A549 (cell line): ENCODE measurements around the gene ADARB2. TPM values are rescaled to one million over a fixed set of nuclear protein-coding genes. Genes with fewer than 3 reads are reported as not detected.

ENCODE experiments used
- ATAC-seq, 2 experiments: fragments of 200-7000 bp in 1 of 2; fragments of >200 bp in 1 of 2; cut with Nextera tagmentation in 1 of 2; cut with Tn5 transposase in 1 of 2; 3 replicates each; pipeline versions ENCODE4 v1.8.0 to v1.9.1; 2018 to 2020; ENCODE audit warnings: mild to moderate bottlenecking in 1 of 2, moderate library complexity in 1 of 2
- CTCF ChIA-PET: fragments of 300-600 bp; sonication (Branson Sonifier 250); formaldehyde crosslinking; extraction: SDS; loops from one replicate; lab custom pipeline; 2021; ENCODE audit warnings: antibody characterized with exemption, inconsistent platforms; lab: Yijun Ruan, JAX
- POLR2A ChIA-PET: fragments of 350-600 bp; formaldehyde crosslinking; extraction: SDS; loops from one replicate; lab custom pipeline; 2021; ENCODE audit warnings: antibody characterized with exemption, inconsistent platforms; lab: Yijun Ruan, JAX
- DNase-seq, 2 experiments: peaks; one replicate each; pipeline versions ENCODE4 v3.0.0 to v3.0.0-alpha.2; 2011 to 2016; ENCODE audit warnings: low read depth in 1 of 2, low spot score in 1 of 2
- FAIRE-seq: peaks from 2 replicates; lab custom pipeline; 2011; peaks lifted over from hg19 to GRCh38; lab: Jason Lieb, UNC
- H3K27ac ChIP-seq, 2 experiments: fragments of >200 bp; sonication (Bioruptor Twin); formaldehyde crosslinking; 3 replicates each; pipeline ENCODE4 v1.5.1; 2016 to 2017
- H3K4me1 ChIP-seq: fragments of >200 bp; sonication (Bioruptor Twin); formaldehyde crosslinking; 3 replicates; pipeline ENCODE4 v1.6.1; 2016
- H3K4me2 ChIP-seq: fragments of >200 bp; sonication (Bioruptor Twin); formaldehyde crosslinking; 3 replicates; pipeline ENCODE4 v1.6.1; 2016
- H3K4me3 ChIP-seq: fragments of >200 bp; sonication (Bioruptor Twin); formaldehyde crosslinking; 3 replicates; pipeline ENCODE4 v1.5.1; 2016
- H3K9me3 ChIP-seq: fragments of >200 bp; sonication (Bioruptor Twin); formaldehyde crosslinking; 3 replicates; pipeline ENCODE4 v1.6.1; 2016
- BHLHE40 ChIP-seq: IDR thresholded peaks from 2 replicates; pipeline ENCODE4 v1.6.1; 2012; ENCODE audit warnings: low read depth, low read length, inconsistent platforms
- CBX2 ChIP-seq: fragments of 200-600 bp; sonication (generic); IDR thresholded peaks from 2 replicates; pipeline ENCODE4 v1.6.1; 2016; ENCODE audit warnings: low read depth, mild to moderate bottlenecking, borderline replicate concordance
- CBX8 ChIP-seq: fragments of 200-600 bp; sonication (generic); IDR thresholded peaks from 2 replicates; pipeline ENCODE4 v1.6.1; 2016
- CHD4 ChIP-seq: fragments of 200-600 bp; sonication (generic); IDR thresholded peaks from 2 replicates; pipeline ENCODE4 v1.6.1; 2016; ENCODE audit warnings: antibody characterized with exemption, mild to moderate bottlenecking, borderline replicate concordance
- FOSL2 ChIP-seq, 2 experiments: fragments of 450-650 bp in 1 of 2; fragments of >200 bp in 1 of 2; sonication (Bioruptor Twin) in 1 of 2; formaldehyde crosslinking; IDR thresholded peaks; 2 replicates each; pipeline versions ENCODE4 v1.5.0 to v1.6.1; 2016 to 2020; ENCODE audit warnings: mild to moderate bottlenecking in 1 of 2, moderate library complexity in 1 of 2
- FOXS1 ChIP-seq: fragments of 250-450 bp; sonication (Bioruptor Pico); IDR thresholded peaks from 2 replicates; pipeline ENCODE4 v1.5.0; 2020; ENCODE audit warnings: mild to moderate bottlenecking, moderate library complexity
- GATA3 ChIP-seq: IDR thresholded peaks from 2 replicates; pipeline ENCODE4 v1.6.1; 2012; ENCODE audit warnings: borderline replicate concordance
- HDAC2 ChIP-seq: fragments of 200-600 bp; sonication (generic); IDR thresholded peaks from 2 replicates; pipeline ENCODE4 v1.6.1; 2016
- HES2 ChIP-seq: fragments of >200 bp; sonication (Bioruptor Twin); formaldehyde crosslinking; IDR thresholded peaks from 2 replicates; pipeline ENCODE4 v1.6.1; 2016
- HEYL ChIP-seq: fragments of 250-450 bp; sonication (Bioruptor Pico); IDR thresholded peaks from 2 replicates; pipeline ENCODE4 v1.8.0; 2021; ENCODE audit warnings: mild to moderate bottlenecking, moderate library complexity
- HOXA7 ChIP-seq: fragments of 250-450 bp; sonication (Bioruptor Pico); IDR thresholded peaks from 2 replicates; pipeline ENCODE4 v1.5.0; 2020; ENCODE audit warnings: mild to moderate bottlenecking, moderate library complexity
- JUNB ChIP-seq: fragments of >200 bp; sonication (Bioruptor Twin); formaldehyde crosslinking; IDR thresholded peaks from 2 replicates; pipeline ENCODE4 v1.6.1; 2016
- KDM1A ChIP-seq: fragments of 200-600 bp; sonication (generic); IDR thresholded peaks from 2 replicates; pipeline ENCODE4 v1.6.1; 2016; ENCODE audit warnings: low read depth, mild to moderate bottlenecking
- KDM5A ChIP-seq: fragments of 200-600 bp; sonication (generic); IDR thresholded peaks from 2 replicates; pipeline ENCODE4 v1.6.1; 2016; ENCODE audit warnings: antibody characterized with exemption, mild to moderate bottlenecking
- MAX ChIP-seq: IDR thresholded peaks from 2 replicates; pipeline ENCODE4 v1.6.1; 2012
- MAZ ChIP-seq: fragments of 150-350 bp; IDR thresholded peaks from 2 replicates; pipeline ENCODE4 v1.6.1; 2014; ENCODE audit warnings: antibody characterized with exemption, low read depth, low read length, borderline replicate concordance
- NR3C1 ChIP-seq: fragments of >200 bp; sonication (Bioruptor Twin); formaldehyde crosslinking; IDR thresholded peaks from 3 replicates; pipeline ENCODE4 v1.6.1; 2017
- RARB ChIP-seq: fragments of 250-450 bp; sonication (Bioruptor Pico); IDR thresholded peaks from 2 replicates; pipeline ENCODE4 v1.8.0; 2021; ENCODE audit warnings: mild to moderate bottlenecking, moderate library complexity
- RCOR1 ChIP-seq: fragments of 150-350 bp; IDR thresholded peaks from 2 replicates; pipeline ENCODE4 v1.6.1; 2014; ENCODE audit warnings: antibody characterized with exemption, low read length, low read depth
- RFX5 ChIP-seq: fragments of 450-650 bp; IDR thresholded peaks from 2 replicates; pipeline ENCODE4 v1.7.1; 2014; ENCODE audit warnings: antibody characterized with exemption, mild to moderate bottlenecking, moderate library complexity
- SMC3 ChIP-seq: fragments of >200 bp; sonication (Bioruptor Twin); formaldehyde crosslinking; IDR thresholded peaks from 3 replicates; pipeline ENCODE4 v1.6.1; 2018; ENCODE audit warnings: inconsistent platforms
- SREBF2 ChIP-seq: fragments of 450-650 bp; IDR thresholded peaks from 2 replicates; pipeline ENCODE4 v1.6.1; 2014; ENCODE audit warnings: mild to moderate bottlenecking, moderate library complexity
- ZNF302 ChIP-seq: fragments of 250-450 bp; sonication (Bioruptor Pico); IDR thresholded peaks from 2 replicates; pipeline ENCODE4 v1.9.0; 2021; ENCODE audit warnings: inconsistent platforms, mild to moderate bottlenecking, moderate library complexity
- WGBS: methylation state at CpG from one replicate; pipeline ENCODE4 v1.1.6; 2017; ENCODE audit errors: missing lambda C conversion rate; 5-methylcytosine and 5-hydroxymethylcytosine counted together
- polyA plus RNA-seq, 4 experiments: library from polyadenylated mRNA; depleted of rRNA in 3 of 4; stranded (reverse); fragments of >200 nt; fragmentation: RNase III in 1 of 4; extraction: RNeasy Plus Mini Kit Qiagen cat#74134 plus additional on column Dnase treatment in 1 of 4; gene quantifications; 2 replicates in 3 of 4; 3 replicates in 1 of 4; pipeline ENCODE4 v1.2.3, GENCODE V29; 2011 to 2017
- TF ChIP-seq, protein P1 (sequence below): IDR thresholded peaks from 2 replicates; pipeline ENCODE4 v1.6.1; 2012; ENCODE audit warnings: low read depth, borderline replicate concordance
- TF ChIP-seq, protein P2 (sequence below): IDR thresholded peaks from 2 replicates; pipeline ENCODE4 v1.6.1; 2012
- TF ChIP-seq, protein P3 (sequence below): fragments of 250-450 bp; sonication (Bioruptor Pico); IDR thresholded peaks from 2 replicates; pipeline ENCODE4 v1.5.0; 2020; ENCODE audit warnings: low read depth, mild to moderate bottlenecking, moderate library complexity

The ADARB2 gene
- polyA plus RNA-seq, 2 of the 4 experiments (the other 2 are of a cell fraction) = not detected

GRCh38 chr10:1253523-1254353 lies 483.6 kb downstream of the ADARB2 start:
- no peaks in the 10 kb centered on the region for H3K9me3 ChIP-seq
- CTCF ChIA-PET = interaction anchor here (1.4 kb wide), 1 partner anchor 10 kb away, joined by 4 read pairs; no protein-coding TSS in a partner anchor
- no peak overlapping the region for H3K27ac ChIP-seq
- DNase-seq (no peak), ATAC-seq (no peak), FAIRE-seq (no peak)
- H3K4me1 ChIP-seq = no peaks in the 10 kb centered on the region
- no peak overlapping the region for H3K4me2 ChIP-seq
- no peak for TF ChIP-seq FOXS1 (CRISPR knock-in tag)
- no peak for TF ChIP-seq SREBF2
- TF ChIP-seq MAZ = no peak
- no peak for TF ChIP-seq NR3C1
- no peak for TF ChIP-seq CBX8
- TF ChIP-seq HEYL (CRISPR knock-in tag) = no peak
- TF ChIP-seq ZNF302 (CRISPR knock-in tag) = no peak
- TF ChIP-seq RARB (CRISPR knock-in tag) = no peak
- no peak for TF ChIP-seq BHLHE40
- TF ChIP-seq, protein P1, sequence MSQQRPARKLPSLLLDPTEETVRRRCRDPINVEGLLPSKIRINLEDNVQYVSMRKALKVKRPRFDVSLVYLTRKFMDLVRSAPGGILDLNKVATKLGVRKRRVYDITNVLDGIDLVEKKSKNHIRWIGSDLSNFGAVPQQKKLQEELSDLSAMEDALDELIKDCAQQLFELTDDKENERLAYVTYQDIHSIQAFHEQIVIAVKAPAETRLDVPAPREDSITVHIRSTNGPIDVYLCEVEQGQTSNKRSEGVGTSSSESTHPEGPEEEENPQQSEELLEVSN = no peak
- TF ChIP-seq KDM1A = no peak
- TF ChIP-seq GATA3 = no peak
- no peak for TF ChIP-seq KDM5A
- WGBS = 26% methylated on average over 11 of the region's 11 CpGs
- no peak overlapping the region for H3K4me3 ChIP-seq
- POLR2A ChIA-PET = no interaction called here

DNA sequence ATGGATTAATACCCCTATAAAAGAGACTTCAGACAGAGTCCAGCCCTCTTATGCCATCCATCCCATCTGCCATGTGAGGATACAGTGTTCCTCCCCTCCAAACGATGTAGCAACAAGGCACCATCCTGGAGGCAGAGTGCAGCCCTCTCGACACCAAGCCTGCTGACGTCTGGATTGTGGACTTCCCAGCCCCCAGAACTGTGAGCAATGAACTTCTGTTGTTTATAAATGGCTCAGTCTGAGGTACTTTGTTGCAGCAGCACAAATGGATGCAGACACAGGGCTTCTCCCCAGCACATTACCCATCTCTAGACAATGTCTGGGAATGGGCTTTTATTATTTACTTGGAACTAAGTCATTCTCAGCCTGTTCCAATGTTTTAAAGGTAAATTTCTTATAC lies 485.6 kb downstream of the ADARB2 start:
- H3K4me2 ChIP-seq = no peak overlapping the region
- FAIRE-seq = no peak
- CTCF ChIA-PET = no interaction called here

More for the DNA sequence above, 485.6 kb downstream of the ADARB2 start:
- H3K27ac ChIP-seq = no peak overlapping the region
- 0% methylated on average over 3 of the region's 3 CpGs for WGBS
- DNase-seq = no peak
- no peak for TF ChIP-seq FOSL2 (IDR thresholded peaks at IDR 0.05)
- no peak for TF ChIP-seq FOSL2 (CRISPR knock-in tag; IDR thresholded peaks at IDR 0.05)
- no peak for TF ChIP-seq JUNB
- TF ChIP-seq HOXA7 = no peak
- TF ChIP-seq HES2 = no peak
- no peak for TF ChIP-seq CHD4
- TF ChIP-seq HEYL (CRISPR knock-in tag) = no peak
- TF ChIP-seq CBX2 = no peak
- TF ChIP-seq RCOR1 = no peak
- no peak for TF ChIP-seq MAX
- TF ChIP-seq RFX5 = no peak
- TF ChIP-seq, protein P2, sequence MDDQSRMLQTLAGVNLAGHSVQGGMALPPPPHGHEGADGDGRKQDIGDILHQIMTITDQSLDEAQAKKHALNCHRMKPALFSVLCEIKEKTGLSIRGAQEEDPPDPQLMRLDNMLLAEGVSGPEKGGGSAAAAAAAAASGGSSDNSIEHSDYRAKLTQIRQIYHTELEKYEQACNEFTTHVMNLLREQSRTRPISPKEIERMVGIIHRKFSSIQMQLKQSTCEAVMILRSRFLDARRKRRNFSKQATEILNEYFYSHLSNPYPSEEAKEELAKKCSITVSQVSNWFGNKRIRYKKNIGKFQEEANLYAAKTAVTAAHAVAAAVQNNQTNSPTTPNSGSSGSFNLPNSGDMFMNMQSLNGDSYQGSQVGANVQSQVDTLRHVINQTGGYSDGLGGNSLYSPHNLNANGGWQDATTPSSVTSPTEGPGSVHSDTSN = no peak
- TF ChIP-seq, protein P3, sequence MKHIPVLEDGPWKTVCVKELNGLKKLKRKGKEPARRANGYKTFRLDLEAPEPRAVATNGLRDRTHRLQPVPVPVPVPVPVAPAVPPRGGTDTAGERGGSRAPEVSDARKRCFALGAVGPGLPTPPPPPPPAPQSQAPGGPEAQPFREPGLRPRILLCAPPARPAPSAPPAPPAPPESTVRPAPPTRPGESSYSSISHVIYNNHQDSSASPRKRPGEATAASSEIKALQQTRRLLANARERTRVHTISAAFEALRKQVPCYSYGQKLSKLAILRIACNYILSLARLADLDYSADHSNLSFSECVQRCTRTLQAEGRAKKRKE (CRISPR knock-in tag) = no peak
- TF ChIP-seq, protein P1 = no peak
- no peak for TF ChIP-seq SMC3
- no peak for TF ChIP-seq HDAC2
- TF ChIP-seq RARB (CRISPR knock-in tag) = no peak
- no peaks in the 10 kb centered on the region for H3K9me3 ChIP-seq
- H3K4me1 ChIP-seq = no peaks in the 10 kb centered on the region
- H3K4me3 ChIP-seq = no peak overlapping the region
- POLR2A ChIA-PET = no interaction called here
- no peak for ATAC-seq
